Neural cell (in vitro differentiated cells): Measurements from ENCODE around the gene SMAGP. TPM values are rescaled to one million over a fixed set of nuclear protein-coding genes. Genes with fewer than 3 reads are reported as not detected.

Source experiments
- H2AFZ ChIP-seq: fragments of 200-600, 300-800 bp; sonication (generic), shearing (Covaris generic); 2 replicates; pipeline ENCODE4 v1.6.0; 2014; ENCODE audit warnings: low read depth, mild to moderate bottlenecking, antibody characterized with exemption, low read length, moderate library complexity
- H3F3A ChIP-seq: fragments of 200-600 bp; shearing (Covaris generic); 2 replicates; pipeline ENCODE4 v1.6.1; 2016; ENCODE audit warnings: mild to moderate bottlenecking, moderate library complexity, mixed read lengths, antibody characterized with exemption, low read length; ENCODE audit not compliant: insufficient read depth, poor library complexity, severe bottlenecking
- H3K27ac ChIP-seq: fragments of 200-600, 300-800 bp; sonication (generic), shearing (Covaris generic); 2 replicates; pipeline ENCODE4 v1.5.1; 2014; ENCODE audit warnings: mild to moderate bottlenecking, low read length, moderate library complexity
- H3K27me3 ChIP-seq: fragments of 300-800, 200-600 bp; sonication (generic), shearing (Covaris generic); 2 replicates; pipeline ENCODE4 v1.6.0; 2014; ENCODE audit warnings: mild to moderate bottlenecking, low read depth, low read length, moderate library complexity; ENCODE audit not compliant: insufficient read depth
- H3K36me3 ChIP-seq: fragments of 300-800, 200-600 bp; sonication (generic), shearing (Covaris generic); 2 replicates; pipeline ENCODE4 v1.5.1; 2014; ENCODE audit warnings: mild to moderate bottlenecking, antibody characterized with exemption, low read length, moderate library complexity; ENCODE audit not compliant: insufficient read depth
- H3K4me2 ChIP-seq: fragments of 300-800, 200-600 bp; sonication (generic), shearing (Covaris generic); 2 replicates; pipeline ENCODE4 v1.6.0; 2014; ENCODE audit warnings: mild to moderate bottlenecking, low read length
- H3K4me3 ChIP-seq: fragments of 300-800, 200-600 bp; sonication (generic), shearing (Covaris generic); 2 replicates; pipeline ENCODE4 v1.5.1; 2014; ENCODE audit warnings: mild to moderate bottlenecking, low read length, moderate library complexity
- H3K79me2 ChIP-seq: fragments of 200-600 bp; shearing (Covaris generic); replicated peaks from 2 replicates; pipeline ENCODE4 v1.6.0; 2014; ENCODE audit warnings: mild to moderate bottlenecking, low read length, moderate library complexity; ENCODE audit not compliant: insufficient read depth
- H3K9ac ChIP-seq: fragments of 300-800, 200-600 bp; sonication (generic), shearing (Covaris generic); 2 replicates; pipeline ENCODE4 v1.6.1; 2016; ENCODE audit warnings: mild to moderate bottlenecking, low read length, mixed read lengths
- H3K9me2 ChIP-seq: fragments of 200-600 bp; shearing (Covaris generic); 2 replicates; pipeline ENCODE4 v1.6.1; 2016; ENCODE audit warnings: mild to moderate bottlenecking, low read length, mixed read lengths; ENCODE audit not compliant: insufficient read depth
- H3K9me3 ChIP-seq: fragments of 200-600, 300-800 bp; sonication (generic), shearing (Covaris generic); 2 replicates; pipeline ENCODE4 v1.6.1; 2016; ENCODE audit warnings: mild to moderate bottlenecking, mixed run types, low read length, moderate library complexity, mixed read lengths
- H4K20me1 ChIP-seq: fragments of 200-600 bp; shearing (Covaris generic); 2 replicates; pipeline ENCODE4 v1.6.1; 2016; ENCODE audit warnings: mild to moderate bottlenecking, mixed run types; ENCODE audit not compliant: insufficient read depth
- CTCF ChIP-seq: fragments of 450-650 bp; IDR thresholded peaks from 2 replicates; pipeline ENCODE4 v1.5.1; 2014; ENCODE audit warnings: antibody characterized with exemption, mild to moderate bottlenecking, moderate library complexity; ENCODE audit not compliant: poor library complexity, severe bottlenecking
- EP300 ChIP-seq: fragments of 450-650 bp; conservative IDR thresholded peaks from 2 replicates; pipeline ENCODE4 v1.6.1; 2014; ENCODE audit warnings: antibody characterized with exemption, mild to moderate bottlenecking, moderate library complexity; ENCODE audit not compliant: poor library complexity, severe bottlenecking
- EZH2 ChIP-seq: fragments of 200-600, 300-800 bp; shearing (Covaris generic), sonication (generic); IDR thresholded peaks from 2 replicates; pipeline ENCODE4 v1.6.1; 2014; ENCODE audit warnings: antibody characterized with exemption, low read length, borderline replicate concordance, mild to moderate bottlenecking; ENCODE audit not compliant: insufficient read depth, poor library complexity, severe bottlenecking
- MXI1 ChIP-seq: fragments of 450-650 bp; conservative IDR thresholded peaks from 2 replicates; pipeline ENCODE4 v1.6.1; 2014; ENCODE audit warnings: antibody characterized with exemption, mild to moderate bottlenecking; ENCODE audit not compliant: poor library complexity, severe bottlenecking
- POLR2AphosphoS5 ChIP-seq: IDR thresholded peaks from 2 replicates; pipeline ENCODE4 v1.6.1; 2012
- RAD21 ChIP-seq: fragments of 450-650 bp; conservative IDR thresholded peaks from 2 replicates; pipeline ENCODE4 v1.6.1; 2014; ENCODE audit warnings: antibody characterized with exemption, mild to moderate bottlenecking, moderate library complexity
- REST ChIP-seq: IDR thresholded peaks from 2 replicates; pipeline ENCODE4 v1.6.1; 2012; ENCODE audit warnings: borderline replicate concordance
- SMC3 ChIP-seq: fragments of 450-650 bp; conservative IDR thresholded peaks from 2 replicates; pipeline ENCODE4 v1.6.1; 2014; ENCODE audit warnings: antibody characterized with exemption, mild to moderate bottlenecking, moderate library complexity; ENCODE audit not compliant: poor library complexity
- TAF1 ChIP-seq: IDR thresholded peaks from 2 replicates; pipeline ENCODE4 v1.6.1; 2012; ENCODE audit warnings: low read depth
- polyA plus RNA-seq: library from polyadenylated mRNA; depleted of rRNA; stranded (reverse); fragments of >200 nt; gene quantifications from 2 replicates; pipeline ENCODE4 v1.2.3, GENCODE V29; 2014

Gene SMAGP
- polyA plus RNA-seq, 1 donor from 2014 or later: not detected

GRCh38 chr12:51311389-51311788 lies 41.2 kb upstream of the SMAGP start:
- H3K27me3 ChIP-seq: no peaks in the 10 kb centered on the region
- no peak overlapping the region for H3K9ac ChIP-seq
- H3K4me2 ChIP-seq: no peak overlapping the region
- H3K9me3 ChIP-seq: no peaks in the 10 kb centered on the region
- H3K27ac ChIP-seq: no peak overlapping the region
- H3F3A ChIP-seq: no peaks in the 10 kb centered on the region
- no peaks in the 10 kb centered on the region for H3K9me2 ChIP-seq
- TF ChIP-seq SMC3: no peak
- TF ChIP-seq EZH2: no peak
- no peak for TF ChIP-seq POLR2AphosphoS5
- TF ChIP-seq EP300: no peak
- no peak for TF ChIP-seq RAD21
- no peak for TF ChIP-seq TAF1
- TF ChIP-seq MXI1: no peak
- no peak for TF ChIP-seq REST
- no peak for TF ChIP-seq CTCF
- no peak overlapping the region for H3K4me3 ChIP-seq
- H4K20me1 ChIP-seq: no peaks in the 10 kb centered on the region
- H2AFZ ChIP-seq: no peak overlapping the region
- no peaks in the 10 kb centered on the region for H3K79me2 ChIP-seq
- no peaks in the 10 kb centered on the region for H3K36me3 ChIP-seq

GRCh38 chr12:51307655-51308593 lies 37.7 kb upstream of the SMAGP start:
- Histone ChIP-seq H3K9ac (no peak overlapping the region), H4K20me1 (no peaks in the 10 kb centered on the region), H2AFZ (no peak overlapping the region), H3K9me3 (no peaks in the 10 kb centered on the region), H3K4me3 (no peak overlapping the region), H3K79me2 (no peaks in the 10 kb centered on the region), H3K9me2 (no peaks in the 10 kb centered on the region), H3K27ac (no peak overlapping the region), H3K4me2 (no peak overlapping the region), H3F3A (no peaks in the 10 kb centered on the region), H3K36me3 (no peaks in the 10 kb centered on the region), H3K27me3 (no peaks in the 10 kb centered on the region)
- TF ChIP-seq MXI1 (no peak), CTCF (no peak), EZH2 (no peak), RAD21 (no peak), EP300 (no peak), POLR2AphosphoS5 (no peak), TAF1 (no peak), SMC3 (no peak), REST (no peak)
